ENCODE data around the gene LTBP1. TPM values are rescaled to one million over a fixed set of nuclear protein-coding genes. Genes with fewer than 3 reads are reported as not detected.

Gene LTBP1
- total RNA-seq, 2 donors from 2014 or later: 19.4 to 23.1 TPM

- H3K27ac ChIP-seq: no peak overlapping the region
- H3K4me1 ChIP-seq: no peaks in the 10 kb centered on the region
- no peak for TF ChIP-seq CTCF (IDR thresholded peaks at IDR 0.05)
- H3K9ac ChIP-seq (ENCODE audit: low read depth in 2 of 2, low read length in 2 of 2): no peak overlapping the region
- no peak overlapping the region for H3K4me3 ChIP-seq
- DNase-seq: no peak
- H3K27me3 ChIP-seq: no peaks in the 10 kb centered on the region
- no peaks in the 10 kb centered on the region for H3K9me3 ChIP-seq
- H3K36me3 ChIP-seq: no peaks in the 10 kb centered on the region
- intact Hi-C loops (cut with DNase I): no loop called here
These were observed 21.4 kb upstream of the LTBP1 start for GRCh38 chr2:32925283-32925815.

GRCh38 chr2:32925976-32926707, 20.6 kb upstream of the LTBP1 start:
- Histone ChIP-seq H3K36me3 (no peaks in the 10 kb centered on the region), H3K4me1 (no peaks in the 10 kb centered on the region), H3K27ac (no peak overlapping the region), H3K27me3 (no peaks in the 10 kb centered on the region), H3K9ac (ENCODE audit: low read depth in 2 of 2, low read length in 2 of 2) (no peak overlapping the region), H3K9me3 (no peaks in the 10 kb centered on the region), H3K4me3 (no peak overlapping the region)
- no peak for DNase-seq
- intact Hi-C loops (cut with DNase I): no loop called here
- TF ChIP-seq CTCF (IDR thresholded peaks at IDR 0.05): no peak

GRCh38 chr2:32926708-32927084, 20.1 kb upstream of the LTBP1 start:
- Histone ChIP-seq H3K4me3 (no peak overlapping the region), H3K27ac (no peak overlapping the region), H3K9me3 (no peaks in the 10 kb centered on the region), H3K27me3 (no peaks in the 10 kb centered on the region), H3K36me3 (no peaks in the 10 kb centered on the region), H3K4me1 (no peaks in the 10 kb centered on the region), H3K9ac (ENCODE audit: low read depth in 2 of 2, low read length in 2 of 2) (no peak overlapping the region)
- intact Hi-C loops (cut with DNase I): no loop called here
- TF ChIP-seq CTCF (IDR thresholded peaks at IDR 0.05): no peak
- no peak for DNase-seq

- H3K27me3 ChIP-seq: no peaks in the 10 kb centered on the region
- H3K4me1 ChIP-seq: no peaks in the 10 kb centered on the region
- TF ChIP-seq CTCF (IDR thresholded peaks at IDR 0.05): no peak
- DNase-seq: no peak
- H3K4me3 ChIP-seq: no peak overlapping the region
- no peak overlapping the region for H3K9ac ChIP-seq (ENCODE audit: low read depth in 2 of 2, low read length in 2 of 2)
- no peaks in the 10 kb centered on the region for H3K9me3 ChIP-seq
- H3K27ac ChIP-seq: no peak overlapping the region
- H3K36me3 ChIP-seq: no peaks in the 10 kb centered on the region
- intact Hi-C loops (cut with DNase I): no loop called here
These were observed 16.3 kb upstream of the LTBP1 start for GRCh38 chr2:32930436-32930835.

- H3K27me3 ChIP-seq: no peaks in the 10 kb centered on the region
- H3K9me3 ChIP-seq: no peaks in the 10 kb centered on the region
- H3K4me1 ChIP-seq: no peaks in the 10 kb centered on the region
- no peaks in the 10 kb centered on the region for H3K36me3 ChIP-seq
- no peak for DNase-seq
- H3K9ac ChIP-seq (ENCODE audit: low read depth in 2 of 2, low read length in 2 of 2): no peak overlapping the region
- no peak overlapping the region for H3K27ac ChIP-seq
- intact Hi-C loops (cut with DNase I): no loop called here
- no peak overlapping the region for H3K4me3 ChIP-seq
- no peak for TF ChIP-seq CTCF (IDR thresholded peaks at IDR 0.05)
These were observed 15.2 kb upstream of the LTBP1 start for GRCh38 chr2:32931519-32931918.
